ENCODE data around the gene PARG.
"Not testable (repeated sequence)": the region's sequence is repeated elsewhere in the genome, so short reads cannot be mapped to it uniquely, and the experiment has no call there.

The PARG gene

GRCh38 chr10:49778197-49778596, 163.6 kb downstream of the PARG start:
- no peak overlapping the region for H3K4me3 ChIP-seq (ENCODE audit: low read depth, low read length)
- no peak for DNase-seq (ENCODE audit: low read depth)
- TF ChIP-seq CTCF (IDR thresholded peaks at IDR 0.05; ENCODE audit: insufficient read depth, low read depth, low read length, missing control alignments): no peak

- H3K4me3 ChIP-seq (ENCODE audit: low read depth, low read length): no peak overlapping the region
- TF ChIP-seq CTCF (IDR thresholded peaks at IDR 0.05; ENCODE audit: insufficient read depth, low read depth, low read length, missing control alignments): no peak
- DNase-seq (ENCODE audit: low read depth): no peak
Observed at GRCh38 chr10:49776851-49777250, 165.0 kb downstream of the PARG start.

GRCh38 chr10:49775014-49775413, 166.8 kb downstream of the PARG start:
- no peak overlapping the region for H3K4me3 ChIP-seq (ENCODE audit: low read depth, low read length)
- DNase-seq (ENCODE audit: low read depth): no peak
- no peak for TF ChIP-seq CTCF (IDR thresholded peaks at IDR 0.05; ENCODE audit: insufficient read depth, low read depth, low read length, missing control alignments)

GRCh38 chr10:49772944-49773343, 168.9 kb downstream of the PARG start:
- DNase-seq (ENCODE audit: low read depth); H3K4me3 ChIP-seq (ENCODE audit: low read depth, low read length): not testable (repeated sequence)

GRCh38 chr10:49771046-49771445, 170.8 kb downstream of the PARG start:
- not testable (repeated sequence) for H3K4me3 ChIP-seq (ENCODE audit: low read depth, low read length); DNase-seq (ENCODE audit: low read depth)

GRCh38 chr10:49769692-49770091, 172.1 kb downstream of the PARG start:
- no peak overlapping the region for H3K4me3 ChIP-seq (ENCODE audit: low read depth, low read length)
- no peak for DNase-seq (ENCODE audit: low read depth)
- no peak for TF ChIP-seq CTCF (IDR thresholded peaks at IDR 0.05; ENCODE audit: insufficient read depth, low read depth, low read length, missing control alignments)

GRCh38 chr10:49768731-49769130, 173.1 kb downstream of the PARG start:
- DNase-seq (ENCODE audit: low read depth): no peak
- no peak for TF ChIP-seq CTCF (IDR thresholded peaks at IDR 0.05; ENCODE audit: insufficient read depth, low read depth, low read length, missing control alignments)
- H3K4me3 ChIP-seq (ENCODE audit: low read depth, low read length): no peak overlapping the region

- no peak for DNase-seq (ENCODE audit: low read depth)
- no peak for TF ChIP-seq CTCF (IDR thresholded peaks at IDR 0.05; ENCODE audit: insufficient read depth, low read depth, low read length, missing control alignments)
- no peak overlapping the region for H3K4me3 ChIP-seq (ENCODE audit: low read depth, low read length)
Observed at GRCh38 chr10:49768329-49768728, 173.5 kb downstream of the PARG start.

Data from GM12865 (cell line).